Stomach (tissue), 4 donors: ENCODE data around the gene DYNC1H1.

Experiments
- POLR2AphosphoS5 ChIP-seq, 3 donors: sonication (generic); formaldehyde crosslinking; IDR thresholded peaks; one replicate each; pipeline ENCODE4 v1.6.1; 2016; ENCODE audit warnings: antibody characterized with exemption in 3 of 3
- TF ChIP-seq, protein P1 (sequence below), 7 experiments: fragments of 450-650 bp in 4 of 7; fragments of 200-600 bp in 3 of 7; sonication (generic) in 3 of 7; IDR thresholded peaks; one replicate each; pipeline ENCODE4 v1.5.1; 2016 to 2019; ENCODE audit warnings: antibody characterized with exemption in 7 of 7, control low read depth in 2 of 7, mild to moderate bottlenecking in 1 of 7

DNA sequence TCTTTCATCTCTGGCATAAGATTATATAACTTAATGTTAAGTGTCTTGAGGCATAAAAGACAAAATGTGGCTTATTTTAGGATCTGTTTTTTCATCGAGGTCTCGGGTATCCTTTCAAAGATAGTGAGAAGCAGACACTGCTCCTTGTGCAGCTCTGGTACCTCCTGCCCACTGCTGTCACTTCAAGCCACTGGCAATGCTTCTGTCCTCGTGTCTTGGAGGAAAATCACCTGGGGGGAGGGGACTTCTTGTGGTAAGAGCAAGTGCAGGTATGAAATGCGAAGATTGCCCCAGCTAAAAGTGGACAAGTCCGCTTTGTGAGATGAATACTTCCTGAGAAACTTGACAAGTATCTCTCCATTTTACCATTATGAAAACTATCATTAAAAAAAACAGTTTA lies 37.8 kb upstream of the DYNC1H1 start:
- TF ChIP-seq, protein P1, sequence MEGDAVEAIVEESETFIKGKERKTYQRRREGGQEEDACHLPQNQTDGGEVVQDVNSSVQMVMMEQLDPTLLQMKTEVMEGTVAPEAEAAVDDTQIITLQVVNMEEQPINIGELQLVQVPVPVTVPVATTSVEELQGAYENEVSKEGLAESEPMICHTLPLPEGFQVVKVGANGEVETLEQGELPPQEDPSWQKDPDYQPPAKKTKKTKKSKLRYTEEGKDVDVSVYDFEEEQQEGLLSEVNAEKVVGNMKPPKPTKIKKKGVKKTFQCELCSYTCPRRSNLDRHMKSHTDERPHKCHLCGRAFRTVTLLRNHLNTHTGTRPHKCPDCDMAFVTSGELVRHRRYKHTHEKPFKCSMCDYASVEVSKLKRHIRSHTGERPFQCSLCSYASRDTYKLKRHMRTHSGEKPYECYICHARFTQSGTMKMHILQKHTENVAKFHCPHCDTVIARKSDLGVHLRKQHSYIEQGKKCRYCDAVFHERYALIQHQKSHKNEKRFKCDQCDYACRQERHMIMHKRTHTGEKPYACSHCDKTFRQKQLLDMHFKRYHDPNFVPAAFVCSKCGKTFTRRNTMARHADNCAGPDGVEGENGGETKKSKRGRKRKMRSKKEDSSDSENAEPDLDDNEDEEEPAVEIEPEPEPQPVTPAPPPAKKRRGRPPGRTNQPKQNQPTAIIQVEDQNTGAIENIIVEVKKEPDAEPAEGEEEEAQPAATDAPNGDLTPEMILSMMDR (IDR thresholded peaks at IDR 0.05), result no peak
- TF ChIP-seq POLR2AphosphoS5 (IDR thresholded peaks at IDR 0.05), result no peak
